HepG2 (cell line): ENCODE results near the gene TGM6. TPM values are rescaled to one million over a fixed set of nuclear protein-coding genes. Genes with fewer than 3 reads are reported as not detected.

Experiments
- ATAC-seq: fragments of 200-7000 bp; cut with Tn5 transposase; 3 replicates; pipeline ENCODE4 v1.9.1; 2020; ENCODE audit warnings: mild to moderate bottlenecking, moderate library complexity
- BruUV-seq: library from RNA; stranded (reverse); fragments of 400-500 nt; replicated peaks from 2 replicates; lab custom pipeline; 2021; lab: Mats Ljungman, UMichigan
- CTCF ChIA-PET: fragments of 300-600 bp; formaldehyde crosslinking; extraction: SDS; loops from one replicate; lab custom pipeline; 2021; ENCODE audit warnings: low total read pairs, inconsistent platforms, low intra/inter-chr PET ratio; lab: Yijun Ruan, JAX
- POLR2A ChIA-PET: fragments of 350-600 bp; sonication (Branson Sonifier 250); formaldehyde crosslinking; loops from one replicate; lab custom pipeline; 2020; ENCODE audit warnings: antibody characterized with exemption, inconsistent platforms; lab: Yijun Ruan, JAX
- DNase-seq: peaks from one replicate; pipeline ENCODE4 v3.0.0-alpha.2; 2015; ENCODE audit warnings: low spot score
- FAIRE-seq: peaks from 3 replicates; lab custom pipeline; 2011; peaks lifted over from hg19 to GRCh38; lab: Jason Lieb, UNC
- H2AFZ ChIP-seq: one replicate; pipeline ENCODE4 v1.6.1; 2011; ENCODE audit warnings: low read length, inconsistent platforms
- H3K27ac ChIP-seq: fragments of 300-600 bp; 3 replicates; pipeline ENCODE4 v1.8.0; 2011; ENCODE audit warnings: mixed run types, mild to moderate bottlenecking, mixed read lengths, low read length, inconsistent platforms; ENCODE audit not compliant: insufficient read depth; ENCODE audit errors: extremely low read length
- H3K27me3 ChIP-seq, 2 experiments: fragments of 200-600 bp in 1 of 2; 2 replicates in 1 of 2; 3 replicates in 1 of 2; pipeline versions ENCODE4 v1.6.0 to v1.8.0; 2011; ENCODE audit warnings: low read length in 2 of 2, mild to moderate bottlenecking in 2 of 2, moderate library complexity in 2 of 2, inconsistent platforms in 1 of 2; ENCODE audit not compliant: insufficient read depth in 2 of 2, control insufficient read depth in 1 of 2
- H3K36me3 ChIP-seq, 2 experiments: fragments of 200-600 bp in 1 of 2; replicated peaks in 1 of 2; 2 replicates in 1 of 2; 3 replicates in 1 of 2; pipeline versions ENCODE4 v1.5.1 to v1.8.0; 2011; ENCODE audit warnings: low read length in 2 of 2, inconsistent platforms in 1 of 2; ENCODE audit not compliant: insufficient read depth in 2 of 2, control insufficient read depth in 1 of 2
- H3K4me1 ChIP-seq: 2 replicates; pipeline ENCODE4 v1.5.1; 2012; ENCODE audit warnings: low read length, inconsistent platforms; ENCODE audit not compliant: insufficient read depth
- H3K4me2 ChIP-seq: 2 replicates; pipeline ENCODE4 v1.6.0; 2011; ENCODE audit warnings: low read depth, low read length, inconsistent platforms
- H3K4me3 ChIP-seq, 3 experiments: fragments of 200-600 bp in 1 of 3; sonication (generic), shearing (Covaris generic) in 1 of 3; replicated peaks in 1 of 3; 2 replicates each; pipeline ENCODE4 v1.5.1; 2011 to 2016; ENCODE audit warnings: low read length in 3 of 3, inconsistent platforms in 2 of 3, low read depth in 2 of 3, mild to moderate bottlenecking in 2 of 3, control low read depth in 1 of 3, mixed read lengths in 1 of 3; ENCODE audit not compliant: insufficient read depth in 1 of 3
- H3K79me2 ChIP-seq: one replicate; pipeline ENCODE4 v1.6.1; 2011; ENCODE audit warnings: low read length, inconsistent platforms; ENCODE audit not compliant: insufficient read depth
- H3K9ac ChIP-seq: 2 replicates; pipeline ENCODE4 v1.6.0; 2011; ENCODE audit warnings: mild to moderate bottlenecking, low read depth, low read length, inconsistent platforms; ENCODE audit not compliant: insufficient read depth
- H3K9me3 ChIP-seq: 2 replicates; pipeline ENCODE4 v1.5.1; 2012; ENCODE audit warnings: mild to moderate bottlenecking, low read length
- H4K20me1 ChIP-seq: 2 replicates; pipeline ENCODE4 v1.6.0; 2011; ENCODE audit warnings: inconsistent platforms, mild to moderate bottlenecking, low read length, moderate library complexity; ENCODE audit not compliant: insufficient read depth
- AGO2 ChIP-seq: fragments of 200-400 bp; formaldehyde crosslinking; optimal IDR thresholded peaks from 2 replicates; pipeline ENCODE3; 2017; ENCODE audit warnings: mild to moderate bottlenecking, low read depth, low read length, moderate library complexity
- ATF1 ChIP-seq: IDR thresholded peaks from 2 replicates; pipeline ENCODE4 v1.6.1; 2016; ENCODE audit warnings: mild to moderate bottlenecking, control low read depth
- BRF2 ChIP-seq: sonication (generic); formaldehyde crosslinking; IDR thresholded peaks from 2 replicates; pipeline ENCODE4 v1.8.1; 2022; ENCODE audit warnings: mild to moderate bottlenecking, missing genetic modification reagents
- ELK4 ChIP-seq: sonication (generic); formaldehyde crosslinking; IDR thresholded peaks from 2 replicates; pipeline ENCODE4 v1.9.0; 2021; ENCODE audit warnings: missing genetic modification reagents, borderline replicate concordance
- FOXP1 ChIP-seq, 2 experiments: fragments of 450-650 bp in 1 of 2; IDR thresholded peaks; 2 replicates each; pipeline ENCODE4 v1.6.1; 2017 to 2018; ENCODE audit warnings: antibody characterized with exemption in 1 of 2
- KLF9 ChIP-seq: IDR thresholded peaks from 2 replicates; pipeline ENCODE4 v1.6.1; 2016; ENCODE audit warnings: low read depth
- NFIC ChIP-seq: IDR thresholded peaks from 2 replicates; pipeline ENCODE4 v1.6.1; 2012; ENCODE audit warnings: mild to moderate bottlenecking, low read length, inconsistent platforms
- NKX3-1 ChIP-seq: sonication (generic); formaldehyde crosslinking; IDR thresholded peaks from 2 replicates; pipeline ENCODE4 v1.5.0; 2020; ENCODE audit warnings: missing genetic modification reagents
- NR2C2 ChIP-seq: sonication (generic); formaldehyde crosslinking; IDR thresholded peaks from 2 replicates; pipeline ENCODE4 v1.4.0; 2020; ENCODE audit warnings: missing genetic modification reagents, mild to moderate bottlenecking, moderate library complexity, borderline replicate concordance
- PAF1 ChIP-seq: IDR thresholded peaks from 2 replicates; pipeline ENCODE4 v1.6.1; 2016; ENCODE audit warnings: missing genetic modification reagents, missing compliant biosample characterization
- POLR2A ChIP-seq, 2 experiments: IDR thresholded peaks; 2 replicates each; pipeline ENCODE4 v1.6.1; 2011; ENCODE audit warnings: low read depth in 2 of 2, low read length in 2 of 2, mild to moderate bottlenecking in 1 of 2, moderate library complexity in 1 of 2; ENCODE audit not compliant: insufficient read depth in 1 of 2
- POLR2AphosphoS2 ChIP-seq: IDR thresholded peaks from 2 replicates; pipeline ENCODE4 v1.6.1; 2011; ENCODE audit warnings: low read depth, low read length, improper control_type of control experiment
- POLR2AphosphoS5 ChIP-seq: IDR thresholded peaks from 2 replicates; pipeline ENCODE4 v1.6.1; 2012; ENCODE audit warnings: low read depth, low read length
- POLR2G ChIP-seq: fragments of 200-400 bp; formaldehyde crosslinking; IDR thresholded peaks from 2 replicates; pipeline ENCODE4 v1.6.1; 2018; ENCODE audit warnings: mild to moderate bottlenecking, low read depth, low read length, moderate library complexity
- RBFOX2 ChIP-seq: fragments of 200-400 bp; formaldehyde crosslinking; IDR thresholded peaks from 2 replicates; pipeline ENCODE4 v1.6.1; 2017; ENCODE audit warnings: low read depth, mild to moderate bottlenecking, low read length
- SMC3 ChIP-seq: IDR thresholded peaks from 2 replicates; pipeline ENCODE4 v1.6.1; 2011; ENCODE audit warnings: low read length, improper control_type of control experiment
- ZNF136 ChIP-seq: sonication (generic); formaldehyde crosslinking; IDR thresholded peaks from 2 replicates; pipeline ENCODE4 v1.8.1; 2022; ENCODE audit warnings: low read depth, mild to moderate bottlenecking, moderate library complexity, missing genetic modification reagents
- ZNF781 ChIP-seq: sonication (generic); formaldehyde crosslinking; IDR thresholded peaks from 2 replicates; pipeline ENCODE4 v1.5.1; 2020; ENCODE audit warnings: borderline replicate concordance, mild to moderate bottlenecking, missing genetic modification reagents; ENCODE audit errors: not compliant biosample characterization
- WGBS: methylation state at CpG from one replicate; pipeline ENCODE4 v1.1.6; 2017; ENCODE audit warnings: low lambda C conversion rate; 5-methylcytosine and 5-hydroxymethylcytosine counted together
- in situ Hi-C: cut with HindIII; loops from 2 replicates; pipeline ENCODE4 v1.10.0; 2017; ENCODE audit warnings: low pct_unique_long_range_greater_than_20kb; ENCODE audit not compliant: extremely low pct_ligation_motif_present
- intact Hi-C: fragments of 100-400 bp; cut with micrococcal nuclease; formaldehyde crosslinking; loops from one replicate; pipeline ENCODE4 v1.10.0; 2022; ENCODE audit not compliant: unreplicated experiment
- polyA plus RNA-seq, 8 experiments: library from polyadenylated mRNA; depleted of rRNA in 3 of 8; stranded (reverse) in 7 of 8; unstranded in 1 of 8; fragments of >200 nt; fragmentation: Illumina TruSeq in 4 of 8; extraction: Trizol in 4 of 8; gene quantifications; 2 replicates each; pipeline versions ENCODE4 v1.2.1 to v1.2.3, GENCODE V29; 2011 to 2016; ENCODE audit warnings: low read depth in 4 of 8, missing spikeins in 1 of 8, mixed read lengths in 1 of 8; ENCODE audit not compliant: insufficient read depth in 1 of 8
- total RNA-seq, 5 experiments: library from RNA; depleted of rRNA; stranded (reverse); fragments of >200 nt; fragmentation: Illumina TruSeq; extraction: Trizol; gene quantifications; 2 replicates each; pipeline ENCODE4 v1.2.3, GENCODE V29; 2016; ENCODE audit warnings: low read depth in 1 of 5

TGM6 gene
- total and polyA plus RNA-seq, 2 of the 13 experiments (the other 11 are each of a cell fraction or from before 2014, with no cell fraction given): not detected

GRCh38 chr20:2459981-2460751 is 79.5 kb downstream of the TGM6 start:
- 88% methylated on average over 1 of the region's 1 CpG for WGBS
- TSS peak; percentile 10 for BruUV-seq
- TF ChIP-seq FOXP1 (IDR thresholded peaks at IDR 0.05) (no peak), FOXP1 (CRISPR knock-in tag; IDR thresholded peaks at IDR 0.05) (no peak), POLR2AphosphoS2 (peak; percentile 61), ZNF781 (no peak), POLR2G (peak; percentile 36; the same call in 1 of the 2 replicates), NKX3-1 (peak; percentile 28; the same call in 1 of the 2 replicates), ZNF136 (no peak), BRF2 (0 out of 2 replicates have a peak, but pooled peaks have one; percentile 30), PAF1 (peak; percentile 45; the same call in 1 of the 2 replicates), ELK4 (CRISPR knock-in tag) (no peak), AGO2 (peak; percentile 36), NFIC (0 out of 2 replicates have a peak, but pooled peaks have one; percentile 15), ATF1 (CRISPR knock-in tag) (0 out of 2 replicates have a peak, but pooled peaks have one; percentile 14), SMC3 (no peak), POLR2AphosphoS5 (peak; percentile 50; the same call in 1 of the 2 replicates), RBFOX2 (0 out of 2 replicates have a peak, but pooled peaks have one; percentile 45), NR2C2 (CRISPR knock-in tag) (no peak), POLR2A (IDR thresholded peaks at IDR 0.05; ENCODE audit: insufficient read depth in 1 of 2, low read depth in 2 of 2, low read length in 2 of 2) (0 out of 4 replicates have a peak, but pooled peaks of 1 of the 2 experiments have one; percentile 21), KLF9 (CRISPR knock-in tag) (no peak)
- TF ChIP-seq, all 625 proteins: peak for 11
- ATAC-seq: no peak
- Histone ChIP-seq H3K4me3 (no peak overlapping the region), H2AFZ (no peak overlapping the region), H3K9me3 (no peaks in the 10 kb centered on the region), H3K9ac (no peak overlapping the region), H3K4me1 (peaks cover 11% of the 10 kb centered on the region; the same call in 1 of the 2 replicates), H3K79me2 (peaks cover 4% of the 10 kb centered on the region), H4K20me1 (peaks cover 18% of the 10 kb centered on the region), H3K4me2 (no peak overlapping the region), H3K27me3 (no peaks in the 10 kb centered on the region), H3K27ac (no peak overlapping the region), H3K36me3 (peaks cover 32 to 59% of the 10 kb centered on the region in 2 experiments)
- ChIA-PET POLR2A (interaction anchor here (1.7 to 3.7 kb wide), 2 partner anchors 9 to 16 kb away, joined by 8 to 32 read pairs; partner anchors contain the start of gene SNRPB), CTCF (no interaction called here)
- in situ Hi-C loops (no loop called here), intact Hi-C loops (no loop called here)
- DNase-seq: no peak
- no peak for FAIRE-seq
